Measurements from ENCODE around the gene CADPS2. TPM values are rescaled to one million over a fixed set of nuclear protein-coding genes. Genes with fewer than 3 reads are reported as not detected.
A peak's percentile ranks its signal among the peaks of the same experiment; 100 is the strongest.

The CADPS2 gene
- 10 to 100 TPM; 16.2 to 27.3 (median 20.2) TPM for total RNA-seq
- 1 to 10 TPM; 7.7 to 7.9 TPM for polyA plus RNA-seq

DNA sequence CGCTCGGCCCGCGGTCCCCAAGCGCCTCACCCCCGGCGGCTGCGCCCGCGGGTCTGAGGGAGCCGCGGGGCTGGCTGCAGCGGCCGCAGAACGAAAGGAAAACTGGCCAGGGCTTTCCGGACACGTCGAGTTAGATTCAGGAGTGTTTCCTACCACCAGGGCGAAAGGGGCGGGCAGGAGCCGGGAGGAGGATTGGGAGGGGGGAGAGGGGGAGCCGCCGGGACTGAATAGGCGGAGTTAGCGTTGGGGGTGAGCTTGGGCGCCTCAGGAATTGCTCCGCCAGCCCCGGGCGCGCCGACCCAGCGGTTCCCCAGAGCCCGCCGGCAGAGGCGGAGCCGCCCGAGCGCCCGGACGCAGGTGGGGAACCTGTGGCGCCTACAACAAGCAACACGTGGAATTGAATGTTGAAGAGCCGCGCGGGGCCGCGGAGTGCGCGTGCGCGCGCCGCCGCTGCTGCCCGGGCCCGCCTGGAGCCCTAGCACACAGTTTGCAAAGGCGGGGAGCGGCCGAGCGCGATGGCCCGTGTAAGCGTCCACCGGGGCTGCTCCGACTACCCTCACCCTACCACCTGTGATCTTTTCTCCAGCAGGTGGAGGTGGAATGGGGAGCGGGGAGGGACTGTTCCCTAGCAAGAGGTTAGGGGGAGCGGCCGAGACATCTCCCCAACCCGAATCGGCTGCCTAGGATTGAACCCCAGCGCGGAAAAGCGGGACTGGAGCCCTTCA, at the start of gene CADPS2:
CADPS2 (minus strand) TSS at position 104 of the 725 bp plus-strand sequence. CDS start 123 bp downstream, outside the sequence.
- no peaks in the 10 kb centered on the region for H3K36me3 ChIP-seq
- TF ChIP-seq, protein P1, sequence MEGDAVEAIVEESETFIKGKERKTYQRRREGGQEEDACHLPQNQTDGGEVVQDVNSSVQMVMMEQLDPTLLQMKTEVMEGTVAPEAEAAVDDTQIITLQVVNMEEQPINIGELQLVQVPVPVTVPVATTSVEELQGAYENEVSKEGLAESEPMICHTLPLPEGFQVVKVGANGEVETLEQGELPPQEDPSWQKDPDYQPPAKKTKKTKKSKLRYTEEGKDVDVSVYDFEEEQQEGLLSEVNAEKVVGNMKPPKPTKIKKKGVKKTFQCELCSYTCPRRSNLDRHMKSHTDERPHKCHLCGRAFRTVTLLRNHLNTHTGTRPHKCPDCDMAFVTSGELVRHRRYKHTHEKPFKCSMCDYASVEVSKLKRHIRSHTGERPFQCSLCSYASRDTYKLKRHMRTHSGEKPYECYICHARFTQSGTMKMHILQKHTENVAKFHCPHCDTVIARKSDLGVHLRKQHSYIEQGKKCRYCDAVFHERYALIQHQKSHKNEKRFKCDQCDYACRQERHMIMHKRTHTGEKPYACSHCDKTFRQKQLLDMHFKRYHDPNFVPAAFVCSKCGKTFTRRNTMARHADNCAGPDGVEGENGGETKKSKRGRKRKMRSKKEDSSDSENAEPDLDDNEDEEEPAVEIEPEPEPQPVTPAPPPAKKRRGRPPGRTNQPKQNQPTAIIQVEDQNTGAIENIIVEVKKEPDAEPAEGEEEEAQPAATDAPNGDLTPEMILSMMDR (IDR thresholded peaks at IDR 0.05): peak in 2 of 4 donors; percentile 13 to 23
- no peak for FAIRE-seq

DNA sequence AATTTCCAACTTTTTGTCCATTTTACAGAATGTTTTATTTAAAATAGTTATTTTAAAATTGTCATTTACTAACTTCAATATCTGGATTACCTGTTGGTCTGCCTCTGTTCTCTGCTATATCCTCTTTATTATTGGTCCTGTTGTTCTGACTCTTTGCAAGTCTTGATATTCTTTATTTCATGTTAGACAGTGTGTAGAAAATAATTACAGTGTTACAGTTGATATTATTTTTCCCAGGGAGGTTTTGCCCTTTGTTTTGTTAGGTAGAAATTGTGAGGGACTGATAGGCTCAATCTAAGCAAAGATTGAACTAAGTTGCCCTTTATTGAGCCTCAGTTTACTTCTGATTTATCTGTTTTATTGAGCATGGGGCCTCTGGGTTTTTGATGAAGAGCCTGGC, 49.4 kb upstream of the CADPS2 start:
- intact Hi-C loops (cut with DNase I): no loop called here
- Histone ChIP-seq H3K4me1 (no peaks in the 10 kb centered on the region), H3K9me3 (no peaks in the 10 kb centered on the region), H3K27me3 (no peaks in the 10 kb centered on the region), H3K36me3 (no peaks in the 10 kb centered on the region), H3K4me3 (no peak overlapping the region), H3K27ac (no peak overlapping the region)
- FAIRE-seq (no peak), DNase-seq (no peak), ATAC-seq (no peak)
- TF ChIP-seq, protein P1 (IDR thresholded peaks at IDR 0.05): no peak

More for the DNA sequence above, at the start of gene CADPS2:
- Histone ChIP-seq H3K4me1 (peaks cover 7 to 31% (median 8%) of the 10 kb centered on the region in 3 donors), H3K27ac (peak within 1 kb of the TSS; percentile 93 to 97 (median 96)), H3K27me3 (no peaks in the 10 kb centered on the region), H3K4me3 (peak within 1 kb of the TSS; percentile 76 to 90 (median 84)), H3K9me3 (no peaks in the 10 kb centered on the region)
- peak; percentile 82 to 89 (median 88) for ATAC-seq
- 0 to 1% methylated on average over 50 to 73 of the region's 73 CpGs for WGBS, 2 donors
- peak; percentile 90 to 95 (median 92) for DNase-seq
- intact Hi-C loops (cut with DNase I): no loop called here

DNA sequence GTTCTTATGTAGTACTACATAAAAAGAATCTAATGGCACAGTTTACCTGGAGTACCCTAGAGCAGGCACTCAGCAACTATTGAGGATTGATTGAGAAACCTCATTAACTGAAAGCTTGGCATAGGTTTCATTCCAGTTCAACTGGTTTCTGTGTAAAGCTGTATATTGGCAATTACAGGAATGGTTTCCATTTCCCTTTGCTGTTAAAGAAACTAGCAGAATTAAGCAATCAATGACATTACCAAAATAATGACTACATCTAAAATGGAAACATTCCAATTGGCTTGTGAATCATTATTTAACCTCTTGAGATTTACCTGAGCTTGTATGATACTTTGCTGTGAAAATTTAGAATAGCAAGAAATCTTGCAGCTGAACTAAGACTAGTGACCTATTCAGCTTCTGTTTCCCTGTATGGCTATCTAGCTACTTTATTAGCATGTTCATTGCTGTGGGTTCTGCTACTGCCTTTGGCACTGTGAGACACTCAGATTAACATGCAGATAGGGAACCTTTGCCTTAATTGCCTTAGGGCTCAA, 33.5 kb upstream of the CADPS2 start:
- FAIRE-seq (no peak), ATAC-seq (peak; percentile 64 to 88 (median 86)), DNase-seq (no peak)
- Histone ChIP-seq H3K4me3 (no peak overlapping the region), H3K9me3 (no peaks in the 10 kb centered on the region), H3K27ac (peak overlapping the region in 2 of 4 donors; percentile 27 to 55), H3K27me3 (no peaks in the 10 kb centered on the region), H3K36me3 (no peaks in the 10 kb centered on the region), H3K4me1 (peaks cover 0 to 14% (median 6%) of the 10 kb centered on the region in 3 donors)
- TF ChIP-seq, protein P1 (IDR thresholded peaks at IDR 0.05): no peak
- intact Hi-C loops (cut with DNase I): no loop called here

DNA sequence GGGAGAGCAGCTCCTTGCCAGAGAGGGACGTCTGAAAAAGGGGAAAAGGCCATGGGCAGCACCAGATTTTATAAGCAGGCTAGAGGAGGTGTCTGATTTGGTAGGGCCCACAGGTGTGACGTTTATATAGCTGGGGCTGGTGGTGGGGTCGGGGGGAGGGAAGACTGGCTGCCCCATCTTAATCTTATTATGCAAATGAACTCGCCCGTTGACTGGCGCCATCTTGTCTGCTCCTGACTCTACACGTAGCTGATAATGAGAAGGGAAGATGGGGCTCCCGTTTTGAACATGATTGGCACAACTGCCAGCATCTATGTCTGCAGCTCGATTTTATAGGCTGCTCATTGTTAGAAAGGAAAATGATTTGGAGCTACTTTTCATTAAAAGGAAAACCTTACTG, 28.6 kb upstream of the CADPS2 start:
- H3K36me3 ChIP-seq: no peaks in the 10 kb centered on the region
- FAIRE-seq (no peak), DNase-seq (no peak), ATAC-seq (no peak)
- no peak overlapping the region for H3K27ac ChIP-seq
- no peaks in the 10 kb centered on the region for H3K27me3 ChIP-seq
- H3K4me3 ChIP-seq: no peak overlapping the region
- no peaks in the 10 kb centered on the region for H3K9me3 ChIP-seq
- TF ChIP-seq, protein P1 (IDR thresholded peaks at IDR 0.05): no peak
- WGBS, 2 donors: 76 to 88% methylated on average over 9 of the region's 9 CpGs
- peaks cover 0 to 7% (median 6%) of the 10 kb centered on the region in 3 donors for H3K4me1 ChIP-seq
- intact Hi-C loops (cut with DNase I): no loop called here

DNA sequence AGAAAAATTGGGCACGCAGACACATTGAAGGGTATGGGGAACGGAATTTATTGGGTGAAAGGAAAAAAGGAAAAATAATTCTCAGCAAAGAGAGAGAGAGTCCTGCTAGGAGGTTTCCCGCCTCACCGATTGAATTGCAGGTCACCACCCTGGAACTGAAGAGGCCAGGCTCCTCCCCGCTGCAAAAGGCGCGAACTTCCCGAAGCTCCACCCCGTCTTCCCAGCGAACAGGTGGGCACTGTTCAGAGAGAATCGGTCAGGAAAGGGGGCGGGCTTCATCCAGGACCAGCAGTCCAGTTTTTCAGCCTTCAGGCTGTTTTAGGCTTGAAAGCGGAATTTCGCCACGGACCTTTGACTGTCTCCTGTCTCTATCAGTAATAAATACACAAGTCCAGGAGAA, 27.3 kb upstream of the CADPS2 start:
- no peak overlapping the region for H3K27ac ChIP-seq
- no peak overlapping the region for H3K4me3 ChIP-seq
- peaks cover 0 to 2% (median 0%) of the 10 kb centered on the region in 3 donors for H3K4me1 ChIP-seq
- no peaks in the 10 kb centered on the region for H3K27me3 ChIP-seq
- FAIRE-seq (no peak), ATAC-seq (peak in 1 of 4 donors; percentile 20), DNase-seq (no peak)
- TF ChIP-seq, protein P1 (IDR thresholded peaks at IDR 0.05): no peak
- intact Hi-C loops (cut with DNase I): no loop called here
- 83 to 87% methylated on average over 15 of the region's 15 CpGs for WGBS, 2 donors
- H3K36me3 ChIP-seq: no peaks in the 10 kb centered on the region
- H3K9me3 ChIP-seq: no peaks in the 10 kb centered on the region

Measured in pancreas (tissue), 10 donors.